GM21515 (cell line): ENCODE data around the gene KLF13.

Experiments used
- ATAC-seq: cut with Tn5 transposase; IDR thresholded peaks from one replicate; pipeline ENCODE4 v1.9.1; 2021; ENCODE audit not compliant: unreplicated experiment

The KLF13 gene

DNA sequence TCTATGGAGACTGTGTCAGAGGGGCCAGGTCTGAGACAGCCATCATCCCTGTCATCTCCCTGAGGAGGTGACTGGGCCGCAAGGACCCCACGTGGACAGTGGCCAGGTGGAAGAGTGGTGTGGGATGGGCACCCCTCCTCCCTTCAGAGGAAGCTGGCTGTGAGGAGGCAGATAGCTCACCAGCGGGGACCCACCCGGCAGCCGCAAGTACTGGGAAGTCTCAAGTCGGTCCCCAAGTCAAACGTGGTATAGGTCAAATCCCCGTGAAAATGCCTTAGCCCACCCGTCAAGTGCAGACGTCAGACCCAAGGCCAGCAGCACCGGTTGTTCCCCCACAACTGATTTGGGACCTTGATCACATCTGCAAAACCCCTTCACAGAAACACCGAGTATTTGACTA lies 12.3 kb upstream of the KLF13 start:
- ATAC-seq = no peak

- ATAC-seq = no peak
Measured at GRCh38 chr15:31316135-31316795, 10.4 kb upstream of the KLF13 start.

DNA sequence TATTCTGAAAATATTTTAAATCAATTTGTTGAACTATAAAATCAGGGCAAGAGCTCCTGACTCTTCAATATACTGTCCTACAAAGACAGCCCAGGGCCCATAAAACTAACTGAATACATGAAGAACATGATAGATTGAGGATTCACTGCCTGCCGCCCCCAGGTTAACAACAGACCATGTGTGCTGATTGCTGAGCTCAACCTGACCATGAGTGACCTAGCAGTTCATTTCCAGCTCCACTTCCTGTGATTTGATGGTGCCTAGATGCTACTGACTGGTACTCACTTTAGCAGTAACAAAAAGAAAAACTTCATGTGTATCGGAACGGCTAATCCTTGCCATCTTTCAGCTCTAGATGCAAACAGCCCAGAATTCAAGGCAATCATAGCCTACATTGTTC lies 9.6 kb upstream of the KLF13 start:
- ATAC-seq = no peak

DNA sequence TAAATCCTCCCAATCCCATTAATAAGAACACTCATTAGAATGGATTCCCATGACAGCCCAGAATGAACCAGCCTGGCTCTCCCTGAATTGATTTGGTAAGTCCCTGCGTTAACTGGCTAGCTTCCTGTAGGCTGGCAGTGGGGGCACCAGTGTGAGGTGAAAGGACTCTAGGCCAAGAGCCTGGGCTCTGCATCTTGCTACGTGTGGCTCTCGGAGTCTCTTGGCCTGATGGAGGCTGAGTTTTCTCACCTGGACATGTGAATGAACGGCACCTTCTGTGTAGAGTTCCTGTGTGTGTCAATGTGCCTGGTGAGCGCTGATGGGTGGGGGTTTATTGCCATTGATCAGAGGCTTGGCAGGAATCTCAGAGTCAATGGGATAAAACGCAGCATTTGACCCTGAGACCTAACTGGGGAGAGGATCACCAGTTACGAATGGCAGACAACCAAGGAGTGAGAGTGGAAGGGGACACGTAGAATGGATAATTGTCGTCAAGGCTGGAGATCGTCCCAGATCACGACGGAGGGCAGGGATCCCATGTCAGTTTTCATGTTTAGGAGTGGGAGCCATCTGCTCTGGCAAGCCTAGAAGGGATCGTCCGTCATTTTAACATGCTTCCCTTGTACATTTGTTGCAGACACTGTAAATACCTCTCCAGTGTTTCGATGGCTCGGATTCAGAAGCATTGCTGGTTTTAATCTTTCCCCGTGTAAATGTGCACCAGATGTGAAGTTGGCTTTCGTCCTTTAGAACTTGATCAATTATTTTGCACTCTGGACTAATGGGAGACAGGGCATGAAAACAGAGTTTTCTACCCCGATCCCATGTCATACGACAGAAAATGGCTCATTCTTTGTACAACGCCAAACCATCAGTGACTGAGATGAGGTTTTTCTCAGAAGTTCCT lies 9.0 kb upstream of the KLF13 start:
- ATAC-seq = no peak

GRCh38 chr15:31318429-31318828 lies 8.2 kb upstream of the KLF13 start:
- no peak for ATAC-seq

DNA sequence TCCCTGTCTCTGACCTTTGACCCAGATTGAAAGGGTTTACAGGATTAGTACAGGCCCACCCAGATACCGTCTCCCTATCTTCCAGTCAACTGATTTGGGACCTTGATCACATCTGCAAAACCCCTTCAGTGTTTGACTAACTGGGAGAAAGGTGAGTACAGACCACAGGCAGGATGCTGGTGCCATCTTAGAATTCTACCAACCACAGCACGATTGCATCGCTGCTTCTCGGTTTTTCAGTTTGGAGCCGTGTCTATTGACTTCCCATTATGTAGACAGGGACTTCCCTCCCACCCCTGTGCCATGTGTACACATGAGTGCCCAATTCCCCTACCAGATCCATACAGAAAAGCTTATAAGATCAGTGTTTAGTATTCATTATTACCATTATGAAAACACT lies 6.6 kb upstream of the KLF13 start:
- no peak for ATAC-seq

DNA sequence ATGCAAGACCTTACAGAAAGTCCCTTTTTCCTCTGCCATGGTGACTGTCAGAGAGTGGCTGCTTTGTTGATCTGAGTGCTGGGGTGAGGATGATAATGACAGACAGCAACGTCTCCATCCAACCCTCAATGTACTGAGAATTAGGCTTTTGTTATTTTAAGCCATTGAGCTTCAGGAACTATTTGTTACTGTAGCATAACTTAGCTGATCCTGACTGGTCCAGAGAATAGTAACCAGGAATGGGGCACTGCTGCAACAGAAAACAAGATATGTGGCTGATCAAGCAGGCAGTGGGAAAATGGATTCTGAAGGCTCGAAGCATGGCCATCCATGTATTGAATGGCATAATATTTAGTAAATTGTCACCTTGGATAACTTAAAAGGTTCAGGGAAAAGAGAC lies 5.2 kb upstream of the KLF13 start:
- ATAC-seq = no peak

- no peak for ATAC-seq
Measured at GRCh38 chr15:31322504-31322903, 4.1 kb upstream of the KLF13 start.

DNA sequence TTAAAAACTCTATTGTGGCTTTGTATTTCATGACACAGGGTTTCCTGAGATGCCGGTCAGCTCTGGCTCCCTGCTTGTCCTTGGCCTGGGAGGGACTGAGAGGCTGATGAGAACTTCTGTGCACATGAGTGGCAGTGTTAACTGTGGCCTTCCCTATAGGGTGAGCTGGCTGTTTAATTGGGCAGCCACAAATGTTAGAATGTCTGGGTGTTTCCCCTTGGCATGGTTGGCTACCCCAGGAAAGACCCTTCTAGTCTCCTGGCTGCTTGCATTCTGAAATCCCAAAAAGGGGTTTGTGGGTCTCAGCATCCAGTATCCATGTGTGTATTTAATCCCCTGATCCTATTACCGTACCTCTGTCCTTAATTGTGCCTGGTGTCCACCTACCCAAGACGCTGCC lies 3.0 kb upstream of the KLF13 start:
- no peak for ATAC-seq

GRCh38 chr15:31324186-31324585 lies 2.4 kb upstream of the KLF13 start:
- no peak for ATAC-seq

GRCh38 chr15:31324806-31325594 lies 1.6 kb upstream of the KLF13 start:
- no peak for ATAC-seq

- ATAC-seq = peak; percentile 3
Measured at GRCh38 chr15:31325595-31326155, 960 bp upstream of the KLF13 start.

DNA sequence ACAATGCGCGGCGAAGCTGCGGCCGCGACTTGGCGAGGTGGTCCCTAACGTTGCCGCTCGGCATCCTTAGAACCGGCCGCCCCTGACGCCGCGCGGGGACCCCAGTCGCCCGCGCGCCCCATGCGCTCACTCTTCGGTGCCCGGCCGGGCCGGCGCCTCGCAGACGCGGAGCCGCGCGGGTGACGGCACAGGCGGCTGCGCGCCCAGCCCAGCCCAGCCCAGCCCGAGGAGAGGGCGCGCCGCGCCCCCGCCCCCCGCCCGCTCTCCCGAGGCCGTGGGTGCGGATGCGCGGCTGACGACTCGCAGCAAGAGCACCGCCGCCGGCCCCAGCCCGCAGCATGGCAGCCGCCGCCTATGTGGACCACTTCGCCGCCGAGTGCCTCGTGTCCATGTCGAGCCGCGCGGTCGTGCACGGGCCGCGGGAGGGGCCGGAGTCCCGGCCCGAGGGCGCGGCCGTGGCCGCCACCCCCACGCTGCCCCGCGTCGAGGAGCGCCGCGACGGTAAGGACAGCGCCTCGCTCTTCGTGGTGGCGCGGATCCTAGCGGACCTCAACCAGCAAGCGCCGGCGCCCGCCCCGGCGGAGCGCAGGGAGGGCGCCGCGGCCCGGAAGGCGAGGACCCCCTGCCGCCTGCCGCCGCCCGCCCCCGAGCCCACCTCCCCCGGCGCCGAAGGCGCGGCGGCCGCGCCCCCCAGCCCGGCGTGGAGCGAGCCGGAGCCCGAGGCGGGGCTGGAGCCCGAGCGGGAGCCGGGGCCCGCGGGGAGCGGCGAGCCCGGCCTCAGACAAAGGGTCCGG lies 437 bp downstream of the KLF13 start:
- peak; percentile 8 for ATAC-seq

- ATAC-seq = no peak
Measured at GRCh38 chr15:31327669-31328427, 1.2 kb downstream of the KLF13 start.

- no peak for ATAC-seq
Measured at GRCh38 chr15:31328428-31328968, 1.9 kb downstream of the KLF13 start.

DNA sequence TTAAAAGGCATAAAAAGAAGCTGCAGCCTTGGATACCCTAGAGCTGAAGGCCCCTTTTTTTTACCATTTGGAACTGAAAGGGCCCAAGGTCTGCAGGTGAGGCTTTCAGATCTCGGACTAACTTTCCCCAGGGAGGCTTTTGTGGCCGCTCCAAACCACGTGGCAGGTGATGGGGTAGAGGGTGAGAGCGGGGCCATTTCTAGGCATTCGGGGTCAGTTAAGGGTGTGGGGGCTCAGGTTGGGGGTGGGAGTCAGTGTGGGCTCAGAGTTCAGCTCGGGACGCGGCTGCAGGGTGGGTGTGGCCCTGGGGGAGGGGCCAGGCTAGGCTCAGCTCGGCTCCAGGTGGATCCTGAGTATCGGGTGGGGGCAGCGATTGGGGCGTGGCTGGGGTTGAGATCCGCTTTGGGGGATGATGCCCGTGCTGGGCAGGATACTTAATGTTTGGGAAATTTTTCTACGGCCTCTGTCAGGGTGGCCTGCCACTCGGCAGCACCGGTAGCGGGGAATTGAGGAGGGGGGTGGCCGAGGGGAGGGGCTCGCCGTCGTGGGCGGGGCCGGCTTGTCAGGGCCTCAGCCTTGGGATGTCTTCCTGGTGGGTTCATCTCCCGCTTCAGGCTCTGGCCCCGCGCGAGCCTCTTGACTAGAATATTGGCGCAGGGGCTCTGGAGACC lies 2.5 kb downstream of the KLF13 start:
- no peak for ATAC-seq

DNA sequence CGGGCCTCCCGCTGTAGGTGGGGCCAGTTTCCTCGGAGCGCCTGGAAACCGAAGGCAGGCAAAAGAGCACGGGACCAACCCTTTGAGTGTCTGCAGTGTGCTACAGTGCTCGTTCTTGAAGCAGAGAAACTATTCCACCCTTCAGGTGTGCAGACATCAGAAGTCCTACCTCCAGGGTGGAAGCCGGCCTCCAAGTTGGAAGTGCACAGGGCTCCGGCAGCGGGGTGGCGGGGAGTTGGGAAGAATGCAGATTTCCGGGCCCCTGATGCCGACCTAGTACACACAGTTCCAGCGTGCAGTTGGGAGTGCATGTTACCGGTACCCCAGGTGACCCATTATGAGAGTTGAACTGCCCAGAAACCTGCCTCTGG lies 3.0 kb downstream of the KLF13 start:
- no peak for ATAC-seq

DNA sequence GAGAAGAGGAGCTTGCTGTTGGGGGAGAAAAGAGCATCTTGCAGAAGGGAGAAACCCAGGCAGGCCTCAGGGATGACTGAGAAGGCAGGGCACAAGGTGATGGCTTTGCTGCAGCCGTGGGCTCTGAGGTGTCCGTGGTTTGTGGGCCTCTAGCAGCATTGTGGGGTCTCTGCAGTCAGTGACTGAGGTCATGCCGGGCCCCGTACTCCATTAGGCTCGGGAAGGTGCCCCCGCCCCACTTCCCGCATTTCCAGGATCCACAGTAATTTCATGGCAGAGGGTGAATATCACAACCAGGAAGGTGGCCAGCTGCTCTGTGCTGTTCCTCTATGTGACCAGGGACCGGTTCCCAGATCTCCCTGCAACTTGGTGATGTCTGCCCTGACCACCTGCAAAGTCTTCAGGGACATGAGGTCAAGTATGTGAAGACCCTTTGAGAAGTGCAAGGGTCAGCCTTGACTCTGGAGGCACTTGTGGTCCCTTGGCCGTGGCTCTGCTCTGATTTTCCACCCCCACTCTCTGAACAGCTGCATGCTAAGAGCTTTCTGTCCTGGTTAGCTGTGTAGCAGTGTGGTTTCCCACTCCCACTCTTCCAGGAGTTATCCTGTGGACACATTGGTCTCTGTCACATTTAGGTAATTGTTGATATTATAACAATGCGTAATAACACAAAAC lies 3.6 kb downstream of the KLF13 start:
- no peak for ATAC-seq

DNA sequence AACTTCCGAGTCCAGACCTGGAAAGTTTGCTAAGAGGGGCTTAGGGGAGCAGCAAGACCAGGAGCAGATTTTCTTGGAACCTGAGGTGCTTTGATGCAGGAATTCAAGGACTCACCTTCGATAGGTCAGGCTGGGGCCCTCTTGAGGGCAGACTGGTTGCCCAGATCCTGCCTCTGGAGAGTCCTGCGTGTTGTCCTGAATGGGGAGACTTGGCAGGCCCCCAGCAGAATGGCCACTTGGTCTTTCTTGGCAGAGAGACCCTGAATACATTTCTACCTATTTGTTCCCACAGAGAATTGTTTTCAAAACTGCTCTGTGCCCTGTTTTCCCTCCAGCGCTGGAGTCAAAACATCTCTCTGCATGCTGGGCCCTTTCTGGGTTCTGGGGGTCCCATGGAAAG lies 4.2 kb downstream of the KLF13 start:
- no peak for ATAC-seq
